GM23338 (cell line): ENCODE data around the gene OAS3. TPM values are rescaled to one million over a fixed set of nuclear protein-coding genes. Genes with fewer than 3 reads are reported as not detected.
"Not testable (repeated sequence)": the region's sequence is repeated elsewhere in the genome, so short reads cannot be mapped to it uniquely, and the experiment has no call there.

Experiments used
- ATAC-seq: fragments of 200-7000 bp; cut with Tn5 transposase; 3 replicates; pipeline ENCODE4 v1.9.1; 2020
- DNase-seq: peaks from one replicate; pipeline ENCODE4 v3.0.0-alpha.2; 2015; ENCODE audit warnings: low spot score
- H2AFZ ChIP-seq: fragments of 200-600 bp; sonication (generic); 2 replicates; pipeline ENCODE4 v1.8.0; 2016; ENCODE audit warnings: antibody characterized with exemption, mild to moderate bottlenecking, moderate library complexity
- H3F3A ChIP-seq: fragments of 200-600 bp; sonication (generic); replicated peaks from 2 replicates; pipeline ENCODE4 v1.8.0; 2017; ENCODE audit warnings: antibody characterized with exemption, mixed run types, low read depth
- H3K27ac ChIP-seq: fragments of 200-600 bp; sonication (generic); 2 replicates; pipeline ENCODE4 v1.6.1; 2016; ENCODE audit warnings: low read depth
- H3K27me3 ChIP-seq: fragments of 200-600 bp; sonication (generic); 2 replicates; pipeline ENCODE4 v1.8.0; 2016; ENCODE audit warnings: mild to moderate bottlenecking, mixed run types, moderate library complexity; ENCODE audit not compliant: insufficient read depth
- H3K36me3 ChIP-seq: fragments of 200-600 bp; sonication (generic); 2 replicates; pipeline ENCODE4 v1.8.0; 2016; ENCODE audit warnings: mild to moderate bottlenecking; ENCODE audit not compliant: insufficient read depth
- H3K4me1 ChIP-seq: fragments of 200-600 bp; sonication (generic); 2 replicates; pipeline ENCODE4 v1.8.0; 2016; ENCODE audit warnings: mild to moderate bottlenecking, moderate library complexity; ENCODE audit not compliant: insufficient read depth
- H3K4me2 ChIP-seq: fragments of 200-600 bp; sonication (generic); 2 replicates; pipeline ENCODE4 v1.7.1; 2017; ENCODE audit warnings: mixed run types
- H3K4me3 ChIP-seq: fragments of 200-600 bp; sonication (generic); 2 replicates; pipeline ENCODE4 v1.6.1; 2016; ENCODE audit warnings: mixed run types
- H3K79me2 ChIP-seq: fragments of 200-600 bp; sonication (generic); replicated peaks from 2 replicates; pipeline ENCODE4 v1.8.0; 2017; ENCODE audit warnings: mild to moderate bottlenecking; ENCODE audit not compliant: insufficient read depth
- H3K9me2 ChIP-seq: fragments of 200-600 bp; sonication (generic); 2 replicates; pipeline ENCODE4 v1.8.0; 2017; ENCODE audit not compliant: insufficient read depth
- H4K20me1 ChIP-seq: fragments of 200-600 bp; sonication (generic); replicated peaks from 2 replicates; pipeline ENCODE4 v1.8.0; 2017; ENCODE audit warnings: mild to moderate bottlenecking; ENCODE audit not compliant: insufficient read depth
- H3K27ac Mint-ChIP-seq: 2 replicates; pipeline ENCODE4 v1.8.0; 2020; ENCODE audit warnings: inconsistent platforms, mild to moderate bottlenecking, moderate library complexity, mixed read lengths
- H3K27me3 Mint-ChIP-seq: 3 replicates; pipeline ENCODE4 v1.8.0; 2022; ENCODE audit warnings: low read depth, mild to moderate bottlenecking, moderate library complexity, mixed read lengths, inconsistent platforms; ENCODE audit not compliant: insufficient read depth, poor library complexity
- H3K36me3 Mint-ChIP-seq: 3 replicates; pipeline ENCODE4 v1.8.0; 2021; ENCODE audit warnings: low read depth, mild to moderate bottlenecking, inconsistent platforms, moderate library complexity, mixed read lengths
- H3K4me1 Mint-ChIP-seq: 3 replicates; pipeline ENCODE4 v1.8.0; 2020; ENCODE audit warnings: mild to moderate bottlenecking, inconsistent platforms, mixed read lengths
- H3K4me3 Mint-ChIP-seq: 3 replicates; pipeline ENCODE4 v1.8.0; 2021; ENCODE audit warnings: moderate library complexity, mild to moderate bottlenecking, inconsistent platforms, mixed read lengths
- H3K9me3 Mint-ChIP-seq: 3 replicates; pipeline ENCODE4 v1.8.0; 2020; ENCODE audit warnings: moderate library complexity, mild to moderate bottlenecking, inconsistent platforms, mixed read lengths
- CREB1 ChIP-seq: fragments of 250-450 bp; sonication (Bioruptor Pico); IDR thresholded peaks from 2 replicates; pipeline ENCODE4 v1.5.0; 2020; ENCODE audit warnings: low read depth, mild to moderate bottlenecking, moderate library complexity
- CTCF ChIP-seq, 2 experiments: fragments of 200-600 bp in 1 of 2; sonication (generic) in 1 of 2; conservative IDR thresholded peaks; 2 replicates each; pipeline versions ENCODE4 v1.5.1 to v1.6.1; 2016 to 2017; ENCODE audit warnings: antibody characterized with exemption in 2 of 2, low read depth in 2 of 2, mild to moderate bottlenecking in 2 of 2, moderate library complexity in 1 of 2
- ETS1 ChIP-seq: IDR thresholded peaks from 2 replicates; pipeline ENCODE4 v1.6.1; 2016; ENCODE audit warnings: antibody characterized with exemption
- EZH2 ChIP-seq: fragments of 200-600 bp; sonication (generic); IDR thresholded peaks from one replicate; pipeline ENCODE4 v1.8.0; 2017; ENCODE audit warnings: antibody characterized with exemption, mild to moderate bottlenecking, low read depth; ENCODE audit not compliant: unreplicated experiment
- EZH2phosphoT487 ChIP-seq: fragments of 200-600 bp; sonication (generic); IDR thresholded peaks from one replicate; pipeline ENCODE4 v1.8.1; 2018; ENCODE audit warnings: antibody characterized with exemption; ENCODE audit not compliant: unreplicated experiment
- NANOG ChIP-seq: IDR thresholded peaks from 2 replicates; pipeline ENCODE4 v1.6.1; 2016; ENCODE audit warnings: antibody characterized with exemption, borderline replicate concordance
- POLR2AphosphoS5 ChIP-seq: IDR thresholded peaks from 2 replicates; pipeline ENCODE4 v1.6.1; 2016; ENCODE audit warnings: antibody characterized with exemption, low read depth
- STAT1 ChIP-seq: IDR thresholded peaks from one replicate; pipeline ENCODE4 v1.6.1; 2016; ENCODE audit warnings: antibody characterized with exemption; ENCODE audit not compliant: unreplicated experiment
- ZNF114 ChIP-seq: fragments of 250-450 bp; sonication (Bioruptor Pico); IDR thresholded peaks from 2 replicates; pipeline ENCODE4 v1.5.0; 2020; ENCODE audit warnings: mild to moderate bottlenecking, moderate library complexity
- ZNF331 ChIP-seq: fragments of 250-450 bp; sonication (Bioruptor Pico); IDR thresholded peaks from 2 replicates; pipeline ENCODE4 v1.5.0; 2020; ENCODE audit warnings: low read depth, mild to moderate bottlenecking, moderate library complexity
- polyA plus RNA-seq: library from polyadenylated mRNA; unstranded; fragments of >200 nt; fragmentation: Nextera tagmentation; extraction: Ambion mirVana; gene quantifications from 2 replicates; pipeline ENCODE4 v1.2.1, GENCODE V29; 2016
- total RNA-seq: library from RNA; depleted of rRNA; stranded (reverse); fragments of >200 nt; shearing (Covaris generic); gene quantifications from 2 replicates; pipeline ENCODE4 v1.2.3, GENCODE V29; 2014

OAS3 gene
- total and polyA plus RNA-seq, 2 experiments from 2014 or later: 0.27 to 1.4 TPM

GRCh38 chr12:112950701-112951100 is 12.4 kb downstream of the OAS3 start:
- Histone ChIP-seq H3K36me3 (no peaks in the 10 kb centered on the region), H3K27ac (no peak overlapping the region), H2AFZ (no peak overlapping the region), H3K9me2 (no peaks in the 10 kb centered on the region), H3K27me3 (no peaks in the 10 kb centered on the region), H3K4me3 (no peak overlapping the region), H3K4me2 (no peak overlapping the region), H3K4me1 (no peaks in the 10 kb centered on the region), H4K20me1 (no peaks in the 10 kb centered on the region), H3F3A (no peaks in the 10 kb centered on the region), H3K79me2 (no peaks in the 10 kb centered on the region)
- Mint-ChIP-seq H3K4me3 (no peak overlapping the region), H3K27ac (no peak overlapping the region), H3K9me3 (no peaks in the 10 kb centered on the region; the same call in 1 of the 3 replicates), H3K4me1 (no peaks in the 10 kb centered on the region), H3K36me3 (no peaks in the 10 kb centered on the region), H3K27me3 (no peaks in the 10 kb centered on the region)
- no peak for TF ChIP-seq ETS1
- no peak for TF ChIP-seq CREB1 (CRISPR knock-in tag)
- TF ChIP-seq EZH2: no peak
- TF ChIP-seq ZNF114 (CRISPR knock-in tag): no peak
- TF ChIP-seq POLR2AphosphoS5: no peak
- no peak for TF ChIP-seq EZH2phosphoT487
- ATAC-seq: no peak; the same call in 2 of the 3 replicates
- DNase-seq: peak; percentile 6

- ATAC-seq, H2AFZ ChIP-seq, H3K4me1 Mint-ChIP-seq, H3K27me3 Mint-ChIP-seq, H3K4me3 ChIP-seq, DNase-seq, H3K4me2 ChIP-seq, H3K27me3 ChIP-seq, H3K9me2 ChIP-seq, H3K79me2 ChIP-seq, H3K36me3 ChIP-seq, H3K27ac Mint-ChIP-seq, H4K20me1 ChIP-seq, H3K4me1 ChIP-seq, H3K27ac ChIP-seq, H3F3A ChIP-seq, H3K4me3 Mint-ChIP-seq: not testable (repeated sequence)
- H3K9me3 Mint-ChIP-seq: peaks cover 44% of the 10 kb centered on the region
- peaks cover 16% of the 10 kb centered on the region for H3K36me3 Mint-ChIP-seq
Observed at GRCh38 chr12:112957125-112957524, 18.9 kb downstream of the OAS3 start.

GRCh38 chr12:112961074-112961473 is 22.8 kb downstream of the OAS3 start:
- DNase-seq: no peak
- no peak for ATAC-seq
- H2AFZ ChIP-seq: no peak overlapping the region
- no peaks in the 10 kb centered on the region for H3K4me1 ChIP-seq
- no peak overlapping the region for H3K27ac Mint-ChIP-seq
- H3K36me3 ChIP-seq: peaks cover 6% of the 10 kb centered on the region; the same call in 1 of the 2 replicates
- no peaks in the 10 kb centered on the region for H3F3A ChIP-seq
- no peaks in the 10 kb centered on the region for H3K79me2 ChIP-seq
- H3K9me2 ChIP-seq: no peaks in the 10 kb centered on the region
- no peak overlapping the region for H3K4me2 ChIP-seq
- no peak overlapping the region for H3K4me3 Mint-ChIP-seq
- H3K27ac ChIP-seq: no peak overlapping the region
- no peak overlapping the region for H3K4me3 ChIP-seq
- H3K36me3 Mint-ChIP-seq: peaks cover 16% of the 10 kb centered on the region
- H3K9me3 Mint-ChIP-seq: peaks cover 44% of the 10 kb centered on the region
- H4K20me1 ChIP-seq: no peaks in the 10 kb centered on the region
- H3K27me3 ChIP-seq: no peaks in the 10 kb centered on the region
- H3K27me3 Mint-ChIP-seq: peaks cover 2% of the 10 kb centered on the region
- H3K4me1 Mint-ChIP-seq: no peaks in the 10 kb centered on the region
- no peak for TF ChIP-seq CTCF (conservative IDR thresholded peaks at IDR 0.05; ENCODE audit: low read depth in 2 of 2)
- no peak for TF ChIP-seq POLR2AphosphoS5
- TF ChIP-seq ETS1: no peak
- TF ChIP-seq NANOG: no peak
- TF ChIP-seq EZH2: no peak
- TF ChIP-seq STAT1: no peak
- TF ChIP-seq ZNF331 (CRISPR knock-in tag): no peak
- no peak for TF ChIP-seq EZH2phosphoT487
- no peak for TF ChIP-seq ZNF114 (CRISPR knock-in tag)
